Stimulated activated CD4-positive, alpha-beta T cell treated with anti-CD3 and anti-CD28 coated beads, Interleukin-4, amount 100 ng/mL, for 24 hours (primary cell): Measurements from ENCODE around the gene SH3BP2.

Experiments
- DNase-seq: peaks from one replicate; pipeline ENCODE4 v3.0.0-alpha.2; 2020

The SH3BP2 gene

DNA sequence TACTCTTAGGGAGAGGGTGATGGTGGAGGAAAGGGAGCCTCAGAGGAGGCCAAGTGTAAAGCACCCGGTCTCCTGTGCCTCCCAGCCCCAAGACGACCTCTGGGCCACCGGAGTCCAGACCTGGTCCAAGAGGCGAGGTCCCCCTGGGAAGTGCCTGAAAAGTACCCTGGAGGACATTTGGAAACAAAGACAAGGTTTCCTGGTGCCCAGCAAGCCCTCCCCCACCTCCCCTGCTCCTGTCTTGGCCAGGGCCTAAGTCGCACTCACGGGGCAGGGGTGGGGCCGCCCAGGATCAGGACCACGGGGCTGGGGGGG, 532 bp upstream of the SH3BP2 start:
- DNase-seq: no peak

DNA sequence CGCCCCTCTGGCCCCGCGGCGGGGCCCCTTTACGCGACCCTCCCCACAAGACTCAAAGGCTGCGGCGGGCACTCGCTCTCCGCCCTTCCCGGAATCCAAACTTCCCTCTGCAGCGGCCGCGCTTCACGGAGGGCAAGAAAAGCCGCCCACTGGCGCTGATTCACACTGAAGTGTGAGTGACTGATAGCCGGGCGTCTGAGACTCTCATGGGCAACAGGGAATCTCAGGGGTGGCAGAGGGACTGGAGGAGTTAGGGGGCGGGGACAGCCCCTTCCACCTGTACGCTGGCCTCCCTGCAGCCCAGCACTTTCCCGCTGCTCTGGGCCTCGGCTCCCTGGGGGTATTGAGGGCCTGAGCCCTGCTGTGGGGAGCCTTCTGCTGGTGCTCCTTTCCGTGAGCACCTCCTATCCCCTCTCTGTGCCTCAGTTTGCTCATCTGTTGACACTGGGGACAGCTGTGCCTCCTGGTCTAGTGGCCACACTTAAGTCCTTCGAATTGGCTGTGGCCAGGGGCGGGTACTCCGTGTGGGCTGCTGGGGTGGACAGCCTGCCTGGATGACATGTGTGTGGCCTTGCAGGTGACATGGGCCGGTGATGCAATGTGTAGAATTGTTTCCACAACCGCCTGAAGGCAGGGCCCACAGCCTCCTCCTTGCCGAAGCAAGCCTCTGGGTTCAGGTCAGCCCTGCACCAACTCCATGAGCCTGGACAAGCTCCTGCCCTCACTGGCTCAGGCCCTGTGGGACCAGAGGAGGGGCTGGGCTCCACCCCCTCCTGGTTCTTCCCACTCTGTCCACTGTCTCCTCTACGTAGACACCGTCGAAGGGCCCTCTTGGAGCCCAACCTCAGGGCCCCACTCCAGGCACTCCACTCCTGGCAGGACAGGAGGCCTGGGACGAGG, 951 bp downstream of the SH3BP2 start:
- DNase-seq: peak; percentile 66

DNA sequence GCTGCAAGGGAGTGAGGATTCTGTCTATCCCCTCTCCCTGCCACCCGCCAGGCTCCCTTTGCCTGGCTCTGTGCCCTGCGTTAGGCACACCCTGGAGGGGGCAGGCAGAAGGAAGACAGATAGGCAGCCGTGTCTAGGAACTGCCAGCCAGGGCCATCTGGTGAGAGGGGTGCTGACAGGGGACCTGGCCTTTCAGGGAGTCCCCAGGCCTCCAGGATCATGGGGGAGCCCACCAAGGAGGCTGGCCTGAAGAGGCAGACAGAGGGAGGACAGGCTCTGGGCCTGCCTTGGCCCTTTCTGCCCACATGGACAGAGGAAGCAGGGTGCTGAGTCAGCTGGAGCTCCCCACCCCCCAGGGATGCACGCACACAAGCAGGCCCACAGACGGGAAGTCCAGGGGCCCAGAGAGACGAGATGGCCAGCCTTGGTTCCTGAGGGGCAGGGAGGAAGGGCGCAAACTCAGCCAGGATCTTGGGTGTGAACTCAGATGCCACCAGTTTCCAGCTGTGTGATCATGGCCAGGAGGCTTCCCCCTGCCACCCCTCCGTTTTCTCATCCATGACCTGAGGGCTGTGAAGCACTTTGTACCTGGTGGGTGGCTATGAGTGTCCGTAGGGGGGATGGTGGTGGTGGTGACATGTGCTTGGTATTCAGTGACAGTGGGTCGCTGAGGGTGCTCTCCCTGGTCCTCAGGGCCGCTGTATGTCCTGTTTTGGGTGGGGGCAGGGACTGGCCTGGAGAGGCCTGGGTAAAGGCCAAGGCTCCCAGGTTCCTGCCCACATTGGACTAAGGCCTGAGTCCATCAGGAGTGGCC, 1.8 kb downstream of the SH3BP2 start:
- DNase-seq: no peak

DNA sequence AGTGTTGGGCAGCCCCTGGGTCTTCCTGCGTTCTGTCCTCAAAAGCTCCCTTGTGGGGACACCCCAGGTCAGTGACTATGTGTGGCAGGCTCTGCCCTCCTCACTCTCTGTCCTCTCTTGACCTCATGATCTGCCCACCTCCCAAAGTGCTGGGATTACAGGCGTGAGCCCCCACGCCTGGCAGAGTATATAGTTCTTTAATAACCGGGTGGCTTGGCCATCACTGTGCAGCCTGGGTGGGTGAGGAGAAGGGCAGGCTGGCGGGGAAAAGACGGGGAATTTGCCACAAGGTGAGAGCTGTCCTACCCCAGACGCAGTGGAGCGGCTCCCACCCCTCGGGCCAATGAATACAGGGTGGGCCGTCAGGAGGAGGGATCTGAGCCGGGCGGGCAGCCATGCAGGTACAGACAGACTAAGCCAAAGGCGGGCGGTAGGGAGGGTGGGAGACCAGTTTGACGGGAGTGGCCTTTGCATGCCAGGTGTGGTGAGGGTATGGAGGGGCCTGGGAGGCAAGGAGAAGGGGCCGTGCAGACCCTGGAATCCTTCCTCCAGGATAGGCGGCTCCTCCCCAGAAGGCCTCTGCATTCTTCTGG, 2.5 kb downstream of the SH3BP2 start:
- DNase-seq: no peak

DNA sequence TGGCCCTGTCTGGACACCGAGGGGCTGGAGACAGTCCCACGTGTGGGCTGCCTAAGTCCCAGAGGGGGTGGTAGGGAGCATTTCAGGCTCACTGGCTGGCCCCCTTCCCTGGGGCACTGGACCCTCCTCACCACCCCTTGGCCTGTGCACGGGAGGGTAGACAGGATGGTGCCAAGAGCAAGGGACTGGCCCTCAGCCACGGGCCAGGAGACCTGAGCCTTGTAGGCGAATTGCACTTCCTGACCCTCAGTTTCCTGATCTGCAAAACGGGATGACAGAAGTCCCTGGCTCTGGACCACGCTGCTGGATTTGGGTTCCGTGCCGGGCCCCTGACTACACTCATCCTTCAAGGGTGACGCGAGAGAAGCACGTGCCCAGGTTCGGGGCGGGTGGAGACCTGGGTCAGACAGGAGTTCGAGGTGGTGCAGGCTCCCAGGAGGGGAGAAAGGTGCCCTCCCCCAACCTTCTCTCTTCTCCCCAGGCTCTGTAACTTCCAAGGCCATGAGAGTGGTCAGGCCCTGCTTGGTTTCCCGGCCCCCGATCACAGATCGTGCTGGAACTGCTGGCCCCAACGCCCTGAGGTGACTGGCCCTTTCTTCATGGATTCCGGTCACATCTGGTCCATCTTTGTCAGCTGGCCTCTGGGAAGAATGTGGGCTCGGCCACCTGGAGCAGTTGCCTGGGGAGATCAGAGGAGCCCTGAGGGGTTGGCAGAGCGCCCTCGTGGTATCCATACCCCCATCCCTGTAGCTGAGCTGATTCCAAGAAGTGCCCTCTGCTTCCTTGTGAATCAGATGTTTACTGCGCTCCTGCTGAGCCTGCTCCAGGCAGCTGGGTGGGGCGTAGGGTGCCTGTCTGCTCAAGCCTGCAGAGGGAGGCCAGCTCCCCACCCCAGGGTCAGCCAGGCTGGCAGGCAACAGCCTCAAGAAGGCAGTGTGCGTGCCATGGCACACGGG, 3.3 kb downstream of the SH3BP2 start:
- no peak for DNase-seq

DNA sequence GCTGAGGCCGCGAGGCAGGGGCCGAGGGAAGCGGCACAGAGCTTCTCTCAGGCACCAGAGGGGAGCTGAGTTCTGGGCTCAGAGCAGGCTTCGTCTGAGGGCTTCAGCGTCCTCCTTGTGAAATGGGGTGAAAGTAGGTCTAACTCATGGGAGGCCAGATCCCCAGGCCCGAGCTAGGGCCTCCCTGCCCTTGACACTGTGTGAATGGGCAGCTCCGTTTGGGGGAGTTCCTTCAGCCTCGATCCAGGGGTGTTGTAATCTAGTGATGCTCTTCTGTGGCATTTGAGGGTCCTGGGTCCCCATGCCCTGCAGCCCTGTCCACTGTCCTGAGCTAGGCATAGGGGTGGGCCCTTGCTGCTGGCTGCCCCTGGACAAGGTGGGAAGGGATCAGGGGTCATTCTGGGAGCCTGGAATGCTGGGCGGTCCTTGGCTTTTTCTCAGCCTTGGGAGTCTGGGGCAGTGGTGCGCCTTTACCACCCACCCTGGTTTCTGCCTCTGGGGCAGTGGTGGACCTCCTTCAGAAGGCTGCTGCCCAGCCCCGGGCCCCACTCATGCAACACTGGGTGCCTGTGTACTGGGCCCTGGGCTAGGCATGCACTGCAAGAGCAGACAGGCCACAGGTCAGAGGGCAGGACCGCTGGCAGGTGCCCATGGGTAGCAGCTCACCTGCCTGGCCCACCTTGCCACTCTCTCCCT, 4.1 kb downstream of the SH3BP2 start:
- no peak for DNase-seq

DNA sequence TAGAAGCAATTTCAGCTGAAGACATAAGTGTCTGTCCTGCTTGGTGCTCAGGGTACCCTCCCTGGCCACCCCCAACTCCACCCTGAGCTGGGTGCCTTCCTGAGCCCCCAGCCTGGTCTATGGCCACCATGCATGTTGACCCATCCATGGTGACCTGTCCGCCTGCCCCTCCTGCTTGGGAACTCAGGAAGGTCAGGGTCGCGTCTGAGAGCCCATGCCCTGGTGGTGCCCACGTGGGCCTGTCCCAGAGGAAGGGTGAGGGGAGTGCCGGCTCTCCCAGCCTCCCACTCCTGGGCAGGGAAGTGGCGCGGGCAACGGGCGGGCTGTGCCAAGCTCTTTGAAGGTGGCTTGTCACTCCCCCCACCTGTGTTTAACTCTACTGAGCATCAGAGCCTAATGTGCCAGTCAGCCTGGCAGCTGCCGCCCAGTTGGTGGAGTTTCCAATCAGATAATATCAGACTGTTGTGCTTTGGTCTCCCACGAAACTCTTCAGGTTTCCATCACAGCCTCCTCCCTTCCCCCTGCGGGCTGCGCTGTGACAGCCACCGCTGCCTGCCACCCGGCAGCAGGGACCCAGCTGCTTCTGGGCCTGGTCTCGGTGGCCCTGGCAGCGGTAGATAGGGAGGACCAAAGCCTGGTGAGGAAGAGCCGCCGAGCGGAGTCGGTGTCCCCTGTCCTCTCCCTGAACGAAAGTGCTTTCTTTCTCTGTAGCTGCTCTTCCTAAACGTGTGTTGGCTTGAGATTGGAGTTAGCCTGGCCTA, 4.8 kb downstream of the SH3BP2 start:
- DNase-seq: peak; percentile 64

DNA sequence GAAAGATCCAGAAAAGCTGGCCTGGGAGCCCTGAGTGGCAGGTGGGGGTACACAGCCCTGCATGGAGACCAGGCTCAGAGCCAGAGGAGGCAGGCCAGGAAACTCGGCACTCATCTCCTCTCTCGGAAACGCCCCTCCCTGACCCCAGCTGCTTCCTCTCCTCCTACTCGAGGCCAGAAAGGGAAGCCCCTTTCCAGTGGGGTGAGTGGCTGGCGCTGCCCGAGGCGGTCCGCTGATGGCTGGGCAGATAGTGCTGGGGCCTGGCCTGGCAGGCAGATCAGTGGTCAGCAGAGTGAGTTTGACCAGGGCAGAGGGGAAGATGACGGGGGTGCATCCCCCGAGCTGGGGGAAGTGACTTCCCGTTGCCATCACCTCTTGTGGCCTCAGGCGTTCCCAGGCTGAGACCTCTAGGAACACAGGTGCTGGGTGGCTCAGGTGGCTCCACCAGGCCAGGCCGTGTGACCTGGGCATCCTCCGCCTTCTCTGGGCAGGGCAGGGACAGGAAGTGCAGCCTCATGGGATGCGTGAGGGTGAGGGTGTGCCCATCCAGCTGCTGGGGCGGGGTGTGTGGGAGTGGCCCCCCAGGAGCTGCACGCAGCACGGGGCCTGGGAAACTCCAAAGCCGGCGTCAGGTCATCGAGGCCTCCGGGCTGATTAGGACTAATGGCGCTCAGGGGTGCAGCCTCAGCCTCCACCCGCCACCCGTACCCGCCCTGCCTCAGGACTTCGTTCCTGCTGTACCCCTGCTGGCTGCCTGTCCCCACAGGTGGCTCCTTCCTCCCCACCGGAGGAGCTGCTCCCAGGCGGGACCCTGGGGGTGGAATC, 5.7 kb downstream of the SH3BP2 start:
- peak; percentile 49 for DNase-seq

DNA sequence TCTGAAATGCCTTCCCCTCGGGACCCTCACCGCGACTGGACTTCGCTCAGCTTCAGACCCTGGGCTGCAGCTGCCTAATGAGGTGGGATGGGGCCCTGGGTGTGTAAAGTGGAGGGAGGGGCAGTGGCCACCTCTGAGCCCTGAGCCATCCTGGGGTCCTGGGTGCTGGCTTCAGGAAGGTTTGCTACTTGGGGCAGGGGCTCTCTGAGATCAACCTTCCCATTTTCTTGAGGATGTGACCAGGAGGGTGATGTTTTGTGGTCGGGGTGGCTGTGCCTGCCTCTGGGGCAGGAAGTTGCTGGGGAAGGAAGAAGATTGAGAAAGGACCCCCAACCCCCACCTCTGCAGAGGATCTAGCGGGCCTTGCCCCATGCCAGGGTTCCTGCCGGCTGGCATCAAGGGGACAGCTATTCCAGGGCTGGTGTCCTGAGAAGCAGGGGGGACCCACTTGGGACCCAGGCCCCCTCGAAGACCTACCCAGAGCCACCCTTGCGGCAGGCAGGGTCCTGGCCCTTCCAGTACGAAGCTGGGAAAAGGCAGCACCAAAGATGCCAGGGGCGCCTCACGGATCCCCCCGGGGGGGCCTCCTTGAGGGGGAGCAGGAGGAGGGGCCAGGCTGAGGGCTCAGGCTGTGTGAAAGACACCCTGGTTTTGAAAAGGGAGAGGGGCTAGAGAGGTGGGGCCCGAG, 6.5 kb downstream of the SH3BP2 start:
- DNase-seq: no peak

DNA sequence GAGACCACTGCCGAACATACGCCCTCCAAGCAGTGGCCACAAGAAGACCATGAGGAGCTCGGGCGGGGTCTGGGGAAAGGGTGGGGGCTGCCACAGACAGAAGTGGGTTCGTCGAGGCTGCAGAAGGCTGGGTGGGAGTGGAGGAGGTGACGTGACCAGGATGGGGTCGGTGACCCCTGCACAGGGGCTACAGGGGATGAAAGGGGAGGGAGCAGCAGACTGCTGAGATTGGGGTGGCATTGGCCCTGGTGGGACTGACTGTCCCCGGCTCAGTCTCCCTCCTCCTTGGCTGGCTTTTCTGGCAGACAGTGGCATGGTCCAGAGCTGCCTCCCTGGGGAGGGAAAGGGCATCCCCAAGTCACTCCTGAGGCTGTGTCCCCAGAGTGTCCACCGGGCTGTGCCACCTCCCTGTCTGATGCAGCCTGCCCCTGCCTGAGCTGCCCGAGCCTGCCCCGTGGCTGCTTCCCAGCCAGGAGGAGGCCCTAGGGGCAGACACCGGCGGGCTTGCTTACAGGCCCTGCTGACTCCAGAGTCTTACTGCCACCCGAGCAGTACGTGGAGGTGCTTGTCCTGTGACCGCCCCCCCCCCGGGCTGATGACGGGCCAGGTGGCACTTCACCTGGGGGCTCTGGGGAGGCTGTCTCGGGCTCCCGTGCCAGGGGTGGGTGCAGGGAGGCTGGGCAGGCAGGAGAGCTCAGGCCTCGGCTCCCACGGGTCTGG, 7.2 kb downstream of the SH3BP2 start:
- DNase-seq: no peak

DNA sequence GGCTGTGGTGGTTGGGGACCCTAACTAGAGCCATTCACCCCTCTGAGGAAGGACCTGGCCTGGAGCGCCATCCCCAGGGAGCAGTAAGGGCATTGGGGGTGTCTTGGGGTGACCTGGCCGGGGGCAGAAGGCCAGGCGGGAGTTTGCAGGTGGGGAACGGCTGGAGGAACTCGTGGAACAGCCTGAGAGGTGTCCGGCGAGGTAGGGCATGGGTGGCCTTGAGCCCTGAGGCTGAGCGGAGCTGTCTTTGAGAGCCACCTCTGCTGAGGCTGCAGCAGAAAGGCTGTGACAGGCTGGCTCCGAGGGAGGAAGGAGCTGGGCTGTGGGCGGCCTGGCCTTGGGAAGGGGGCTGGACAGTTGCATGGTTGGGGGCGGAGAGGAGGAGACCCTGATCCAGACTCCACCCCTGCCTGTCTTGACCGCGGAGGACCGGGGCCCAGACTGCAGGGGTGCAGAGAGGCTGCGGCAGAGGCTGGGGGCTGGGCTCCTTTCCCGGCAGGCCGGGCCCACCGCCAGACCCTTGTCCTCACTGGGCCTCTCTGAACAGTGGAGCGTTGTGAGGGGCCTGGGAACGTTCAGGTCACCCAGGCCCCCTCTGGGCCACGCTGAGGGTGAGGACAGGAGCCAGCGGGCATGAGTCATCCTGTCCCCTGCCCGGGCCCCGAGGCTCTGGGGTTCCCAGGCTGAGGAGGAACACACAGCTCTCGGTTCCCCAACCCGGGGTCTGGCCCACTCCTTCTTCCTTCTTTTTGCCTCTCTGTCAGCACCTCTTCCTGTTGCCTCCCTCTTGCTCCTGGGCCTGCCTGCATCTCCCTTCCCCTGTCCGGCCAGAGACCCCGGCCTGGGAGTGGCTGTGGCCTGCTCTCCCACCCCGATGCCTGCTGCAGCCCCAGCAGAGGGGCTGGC, 8.1 kb downstream of the SH3BP2 start:
- DNase-seq: peak; percentile 41

DNA sequence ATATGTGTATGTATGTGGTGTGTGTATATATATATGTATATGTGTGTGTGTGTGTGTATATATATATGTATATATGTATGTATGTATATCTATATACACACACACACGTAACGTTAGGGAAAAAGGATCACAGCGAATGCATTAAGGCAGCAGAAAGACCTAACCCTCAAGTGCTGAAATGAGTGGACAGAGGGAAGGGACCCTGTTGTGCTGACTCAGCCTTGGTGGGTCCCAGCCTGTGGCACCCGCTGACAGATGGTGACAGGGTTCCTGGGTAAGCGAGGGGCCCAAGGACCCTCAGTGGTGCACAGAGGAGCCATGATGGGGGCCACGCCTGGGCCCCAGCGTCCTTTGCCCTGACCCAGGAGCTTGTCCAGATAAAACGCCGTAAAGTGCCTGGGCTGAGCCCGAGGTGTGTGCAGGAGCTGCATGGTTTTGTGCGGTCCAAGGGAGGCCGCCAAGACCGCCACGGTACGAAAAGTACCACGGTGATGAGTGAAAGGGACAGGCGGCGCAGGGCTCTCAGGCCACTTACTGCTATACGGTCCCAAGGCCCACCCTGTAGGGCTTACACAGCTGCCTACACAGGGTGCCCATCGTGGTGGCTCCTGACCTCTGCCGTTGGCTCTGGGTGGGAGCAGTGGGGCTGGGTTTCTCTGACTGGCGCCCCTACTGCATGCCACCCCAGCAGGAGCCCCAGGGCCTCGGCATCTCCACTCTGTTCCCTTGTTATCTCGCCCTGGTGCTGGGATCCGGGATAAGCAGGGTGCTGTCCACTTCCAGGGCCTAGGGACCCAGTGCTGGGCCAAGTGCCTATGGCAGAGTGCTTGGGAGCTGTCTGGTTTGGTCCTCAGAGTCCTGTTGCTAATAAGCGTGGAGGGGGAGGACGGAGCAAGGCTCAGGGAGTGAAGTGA, 10.0 kb downstream of the SH3BP2 start:
- no peak for DNase-seq

DNA sequence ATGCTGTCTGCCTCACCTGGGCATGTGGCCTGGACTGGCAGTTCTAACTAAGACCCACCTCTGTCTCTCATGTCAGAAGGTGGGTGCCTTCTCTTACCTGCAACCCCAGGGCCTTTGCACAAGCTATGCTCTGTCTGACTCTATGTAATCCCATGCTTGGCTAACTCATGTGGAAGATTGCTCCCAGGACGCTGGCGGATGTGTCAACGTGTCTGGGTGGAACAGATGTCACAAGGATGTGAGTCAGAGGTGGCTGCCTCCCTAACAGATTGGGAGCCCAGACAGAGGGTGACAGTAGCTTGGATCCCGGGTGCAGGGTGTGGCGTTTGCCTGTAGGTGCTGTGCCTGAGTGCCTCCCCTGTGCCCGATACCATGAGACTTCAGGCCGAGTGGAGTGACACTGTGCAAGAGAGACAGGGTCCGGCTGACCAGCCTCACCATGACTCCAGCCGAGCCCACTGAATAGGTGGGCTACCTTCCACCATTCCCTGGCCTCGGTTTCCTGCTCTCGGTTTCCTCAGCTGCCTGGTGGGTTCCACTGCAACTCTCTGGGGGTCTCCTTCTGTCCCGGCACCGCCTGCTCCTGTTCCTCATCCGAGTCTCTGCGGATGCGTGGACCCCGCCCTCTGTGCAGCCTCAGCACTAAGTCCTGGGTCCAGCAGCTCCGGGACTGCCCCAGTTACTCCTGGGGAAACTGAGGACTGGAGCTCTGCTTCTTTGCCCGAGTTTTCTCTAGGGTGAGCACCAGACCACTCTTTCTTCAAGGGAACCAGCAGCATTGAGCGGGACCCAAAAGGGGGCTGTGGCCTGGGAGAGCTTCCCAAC, 11.0 kb downstream of the SH3BP2 start:
- DNase-seq: no peak

DNA sequence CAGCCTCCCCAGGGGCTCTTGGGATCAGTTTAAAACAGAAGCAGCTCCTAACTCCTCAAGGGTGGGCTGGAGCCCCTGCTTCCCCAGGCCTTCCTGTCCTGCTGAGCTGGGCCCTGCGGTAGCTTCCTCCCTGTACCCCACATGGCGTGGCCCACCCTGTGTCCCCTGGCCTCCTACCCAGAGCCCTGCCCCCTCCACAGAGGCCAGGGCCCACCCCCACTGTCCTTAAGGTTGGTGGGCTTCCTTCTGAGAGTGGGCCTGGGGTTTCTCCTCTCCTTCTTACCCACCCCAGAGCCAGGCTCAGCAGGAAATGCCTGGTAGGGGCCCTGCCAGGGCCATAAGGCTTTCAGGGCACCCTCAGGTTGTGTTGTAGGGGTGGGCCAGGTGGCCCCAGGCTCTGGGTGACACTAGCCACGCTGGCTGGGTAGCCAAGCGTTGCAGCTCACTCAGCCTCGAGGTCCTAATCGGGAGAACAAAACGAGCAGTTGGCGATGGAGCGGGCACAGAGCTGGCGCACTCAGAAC, 11.6 kb downstream of the SH3BP2 start:
- no peak for DNase-seq

DNA sequence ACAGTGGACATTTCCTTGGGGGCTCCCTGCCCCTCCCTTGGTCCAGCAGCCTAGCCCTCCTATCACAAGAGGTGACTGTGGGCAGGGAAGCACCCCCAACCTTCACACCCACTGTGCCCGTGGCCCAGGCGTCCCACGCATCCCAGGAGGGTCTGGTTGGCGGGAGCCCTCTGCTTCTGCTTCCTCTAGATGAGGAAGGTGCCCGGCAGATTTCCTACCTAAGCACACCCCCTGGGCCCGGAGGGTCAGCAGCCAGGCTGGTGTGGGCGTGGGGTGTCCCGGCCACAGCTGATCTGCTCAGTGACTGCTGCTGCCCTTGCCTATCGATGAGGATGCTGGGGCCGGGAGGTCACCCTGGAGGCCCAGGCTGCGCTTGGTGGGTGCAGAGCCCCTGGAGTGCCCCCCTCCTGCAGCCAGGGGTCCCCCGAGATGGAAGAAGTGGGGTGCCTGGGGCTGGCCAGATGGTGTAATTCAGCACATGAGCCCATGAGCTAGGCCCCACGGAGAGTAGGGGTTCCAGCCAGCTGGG, 12.2 kb downstream of the SH3BP2 start:
- DNase-seq: no peak
